ENCODE data around the gene OSBPL9.
"Not testable (repeated sequence)": the region's sequence is repeated elsewhere in the genome, so short reads cannot be mapped to it uniquely, and the experiment has no call there.

OSBPL9 gene

DNA sequence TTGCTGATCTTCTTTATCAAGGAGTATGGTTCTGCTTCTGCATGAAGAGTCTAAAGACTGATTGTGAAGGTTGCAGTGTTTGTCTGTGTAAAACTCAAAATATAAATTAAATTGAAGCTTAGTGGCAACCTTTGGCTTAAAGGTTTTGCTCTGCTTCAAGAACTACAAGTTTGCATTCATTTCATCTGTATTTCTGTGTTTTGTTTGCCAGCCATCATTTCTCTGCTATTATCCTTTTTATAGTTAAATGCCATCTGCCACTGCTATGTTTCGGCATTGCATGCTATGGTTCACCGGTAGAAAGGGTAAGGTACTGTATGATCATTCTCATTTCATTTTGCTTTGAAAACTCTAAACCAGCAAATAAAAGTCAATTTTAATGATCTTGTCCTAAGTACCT lies 52.9 kb downstream of the OSBPL9 start:
- no peak for DNase-seq

- no peak for DNase-seq
These were observed 54.8 kb downstream of the OSBPL9 start for GRCh38 chr1:51671527-51672325.

DNA sequence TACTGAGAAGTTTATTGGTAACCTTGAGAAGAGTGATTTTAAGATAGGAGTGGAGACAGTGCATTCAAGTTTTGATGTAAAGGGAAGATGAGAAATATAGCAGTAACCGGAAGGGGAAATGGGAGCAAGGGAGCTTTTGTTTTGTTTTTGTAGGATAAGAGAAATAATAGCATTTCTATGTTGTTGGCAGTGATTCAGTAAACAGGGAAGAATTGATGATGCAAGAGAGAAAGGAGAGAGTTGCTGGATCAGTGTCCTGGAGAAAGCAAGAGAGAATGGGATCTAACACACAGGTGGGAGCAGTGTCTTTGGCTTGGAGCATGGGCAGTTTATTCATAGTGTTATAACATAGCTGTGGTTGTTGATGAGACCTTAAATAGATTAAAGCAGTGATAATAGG lies 56.4 kb downstream of the OSBPL9 start:
- no peak for DNase-seq

DNA sequence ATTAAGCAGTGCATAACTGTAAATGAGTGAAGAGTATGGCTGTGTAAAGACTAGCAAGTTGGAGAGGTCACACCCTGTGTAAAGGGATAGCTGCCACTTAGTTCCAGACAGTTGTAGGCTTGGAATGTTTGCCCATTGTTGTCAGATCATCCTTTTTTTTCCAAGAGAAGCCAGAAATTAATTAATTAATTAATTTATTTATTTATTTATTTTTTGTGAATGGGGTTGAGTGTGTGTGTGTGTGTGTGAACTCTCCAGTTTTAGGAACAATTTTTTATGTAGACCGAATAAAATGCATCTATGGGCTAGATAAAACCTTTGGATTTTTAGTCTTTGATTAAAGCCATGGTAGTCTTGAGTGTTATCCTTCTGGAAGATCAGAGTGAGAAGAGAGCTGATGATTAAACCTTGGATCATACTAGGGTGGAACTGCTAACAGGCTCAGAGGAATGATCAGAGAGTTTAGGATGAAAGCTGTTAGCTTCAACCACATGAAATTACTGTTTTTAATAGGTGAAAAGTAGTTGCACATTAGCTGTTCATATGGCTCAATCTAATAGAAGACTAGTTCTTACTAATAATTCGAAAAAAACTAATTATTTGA lies 58.4 kb downstream of the OSBPL9 start:
- DNase-seq, result no peak

DNA sequence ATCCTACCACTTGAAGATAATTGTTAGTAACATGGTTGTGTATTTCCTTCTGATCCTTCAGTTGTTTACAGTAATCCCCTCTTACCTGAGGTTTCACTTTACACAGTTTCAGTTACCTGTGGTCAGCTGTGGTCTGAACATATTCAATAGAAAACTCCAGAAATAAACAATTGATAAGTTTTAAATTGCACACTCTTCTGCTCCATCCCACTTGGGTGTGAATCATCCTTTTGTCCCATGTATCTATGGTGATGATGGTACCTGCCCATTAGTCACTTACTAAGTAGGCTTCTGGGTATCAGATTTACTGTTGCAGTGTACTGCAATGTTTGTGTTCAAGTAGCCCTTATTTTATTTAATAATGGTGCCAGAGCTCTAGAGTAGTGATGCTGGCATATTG lies 62.5 kb downstream of the OSBPL9 start:
- DNase-seq, result no peak

DNA sequence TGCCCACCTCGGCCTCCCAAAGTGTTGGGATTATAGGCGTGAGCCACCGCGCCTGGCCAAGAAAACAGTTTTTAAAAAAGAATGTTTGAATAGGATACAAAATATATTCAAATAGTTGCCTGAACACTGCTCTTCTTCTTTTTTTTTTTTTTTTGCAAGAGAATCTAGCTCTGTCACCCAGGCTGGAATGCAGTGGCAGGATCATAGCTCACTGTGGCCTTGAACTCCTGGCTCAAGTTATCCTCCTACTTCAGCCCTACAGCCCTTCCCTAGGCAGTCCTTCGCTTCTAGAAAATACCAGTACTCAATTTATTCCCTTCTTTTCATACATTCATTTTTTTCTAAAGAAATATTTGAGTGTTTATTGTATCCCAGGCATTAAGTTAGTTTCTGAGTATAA lies 67.9 kb downstream of the OSBPL9 start:
- DNase-seq, result no peak

- no peak for DNase-seq
These were observed 69.6 kb downstream of the OSBPL9 start for GRCh38 chr1:51686450-51686849.

- DNase-seq, result no peak
These were observed 72.2 kb downstream of the OSBPL9 start for GRCh38 chr1:51689075-51689440.

DNA sequence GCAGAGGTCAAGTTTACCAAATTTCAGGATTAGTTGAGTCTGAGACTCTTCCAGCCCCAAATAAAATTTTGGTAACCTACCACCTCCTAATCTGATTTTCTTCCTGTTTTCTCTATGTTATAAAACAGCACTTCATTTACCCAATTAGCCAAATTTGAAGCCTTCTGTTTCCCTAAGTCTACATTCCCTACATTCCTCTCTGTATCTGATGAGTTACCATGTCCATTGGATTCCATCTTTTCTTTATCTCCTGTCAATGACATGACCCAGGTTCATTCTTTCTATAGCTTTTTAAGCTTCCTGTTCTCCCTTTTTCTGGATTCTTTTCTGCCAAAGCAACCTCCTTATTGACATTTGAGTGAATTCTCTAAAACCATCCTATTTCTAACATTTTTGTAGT lies 72.8 kb downstream of the OSBPL9 start:
- DNase-seq, result no peak

GRCh38 chr1:51690285-51690961 lies 73.5 kb downstream of the OSBPL9 start:
- no peak for DNase-seq

- DNase-seq, result no peak
These were observed 75.0 kb downstream of the OSBPL9 start for GRCh38 chr1:51691920-51692319.

GRCh38 chr1:51693419-51694155 lies 76.7 kb downstream of the OSBPL9 start:
- no peak for DNase-seq

DNA sequence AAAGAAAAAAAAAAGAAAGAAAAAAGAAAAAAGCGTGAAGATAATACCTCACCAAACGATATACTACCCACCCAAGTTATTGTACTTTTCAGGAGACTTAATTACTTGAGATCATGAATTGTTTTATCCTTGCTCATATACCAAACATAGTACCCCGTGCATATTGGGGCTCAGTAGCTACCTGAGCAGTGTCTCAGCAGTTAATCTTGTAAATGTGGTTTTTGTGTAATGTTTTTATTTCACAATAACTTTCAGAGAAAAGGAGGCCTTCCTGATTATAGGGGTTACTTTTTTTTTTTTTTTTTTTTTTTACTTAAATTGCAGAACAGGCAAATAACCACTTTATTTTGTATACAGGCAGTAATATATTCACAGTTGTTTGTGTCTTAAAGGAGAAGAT lies 80.3 kb downstream of the OSBPL9 start:
- DNase-seq, result no peak

DNA sequence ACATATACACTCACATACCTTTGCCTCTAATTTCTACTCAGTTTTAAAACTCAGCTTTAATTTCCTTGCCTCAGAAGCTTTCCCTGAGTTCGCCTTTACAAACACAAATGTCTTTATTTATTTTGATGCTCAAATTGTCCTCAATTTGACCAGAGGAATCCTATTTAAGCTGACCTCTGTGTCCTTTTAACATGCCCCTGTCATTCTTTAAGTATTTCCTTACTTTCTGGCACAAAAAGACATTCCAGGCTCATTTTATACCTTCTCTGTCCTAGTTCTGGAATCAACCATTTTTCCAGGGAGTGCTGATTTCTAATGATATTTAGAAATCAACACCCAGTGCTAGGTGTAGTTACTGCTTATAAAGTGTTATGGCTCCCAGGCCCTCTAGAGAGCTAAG lies 82.5 kb downstream of the OSBPL9 start:
- no peak for DNase-seq

GRCh38 chr1:51701782-51702181 lies 84.9 kb downstream of the OSBPL9 start:
- DNase-seq, result not testable (repeated sequence)

DNA sequence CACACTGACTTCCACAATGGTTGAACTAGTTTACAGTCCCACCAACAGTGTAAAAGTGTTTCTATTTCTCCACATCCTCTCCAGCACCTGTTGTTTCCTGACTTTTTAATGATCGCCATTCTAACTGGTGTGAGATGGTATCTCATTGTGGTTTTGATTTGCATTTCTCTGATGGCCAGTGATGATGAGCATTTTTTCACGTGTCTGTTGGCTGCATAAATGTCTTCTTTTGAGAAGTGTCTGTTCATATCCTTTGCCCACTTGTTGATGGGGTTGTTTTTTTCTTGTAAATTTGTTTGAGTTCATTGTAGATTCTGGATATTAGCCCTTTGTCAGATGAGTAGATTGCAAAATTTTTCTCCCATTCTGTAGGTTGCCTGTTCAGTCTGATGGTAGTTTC lies 85.3 kb downstream of the OSBPL9 start:
- DNase-seq, result not testable (repeated sequence)

DNA sequence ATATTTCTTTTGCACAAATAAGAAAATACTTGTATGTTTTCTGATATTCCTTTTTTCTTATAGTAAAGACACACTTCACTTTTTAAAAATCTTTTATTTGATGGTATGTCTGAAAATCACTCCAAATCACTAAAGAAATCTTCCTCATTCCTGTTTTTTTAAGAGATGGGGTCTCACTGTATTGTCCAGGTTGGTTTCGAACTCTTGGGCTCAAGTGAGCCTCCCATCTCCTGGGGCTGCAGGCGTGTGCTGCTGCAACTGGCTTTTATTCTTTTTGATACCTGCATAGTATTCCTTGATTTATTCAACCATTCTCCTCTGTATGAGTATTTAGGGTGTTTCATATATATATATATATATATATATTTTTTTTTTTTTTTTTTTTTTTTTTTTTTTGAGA lies 88.1 kb downstream of the OSBPL9 start:
- DNase-seq, result no peak

DNA sequence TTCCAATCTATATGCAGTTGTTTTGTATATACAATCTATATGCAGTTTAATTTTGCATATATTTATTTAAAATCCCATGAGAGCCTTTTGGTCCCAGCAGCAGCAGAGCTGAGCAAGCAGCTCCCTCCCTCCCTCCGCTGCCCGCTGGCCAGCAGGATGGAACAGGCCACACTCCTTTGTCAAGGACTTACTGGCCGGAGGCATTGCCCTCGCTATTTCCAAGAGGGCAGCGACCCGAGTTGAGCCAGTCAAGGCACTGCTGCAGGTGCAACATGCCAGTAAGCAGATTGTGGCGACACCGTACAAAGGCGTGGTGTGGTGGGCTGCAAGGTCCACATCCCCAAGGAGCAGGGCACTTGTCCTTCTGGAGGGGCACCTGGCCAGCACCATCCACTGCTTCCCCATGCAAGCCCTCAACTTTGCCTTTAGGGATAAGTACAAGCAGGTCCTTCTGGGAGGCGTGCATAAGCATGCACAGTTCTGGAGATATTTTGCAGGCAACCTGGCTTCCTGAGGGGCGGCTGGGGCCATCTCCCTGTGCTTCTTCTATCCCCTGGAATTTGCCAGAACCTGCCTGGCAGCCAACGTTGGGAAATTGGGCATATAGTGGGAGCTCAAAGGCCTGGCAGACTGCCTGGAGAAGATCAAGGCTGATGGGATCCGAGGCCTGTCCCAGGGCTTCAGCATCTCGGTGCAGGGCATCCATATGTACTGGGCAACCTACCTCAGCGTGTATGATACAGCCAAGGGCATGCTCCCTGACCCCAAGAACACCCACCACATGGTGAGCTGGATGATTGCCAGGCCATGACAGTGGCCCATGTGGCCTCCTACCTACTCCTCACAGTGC lies 92.2 kb downstream of the OSBPL9 start:
- DNase-seq, result no peak

GRCh38 chr1:51709951-51710350 lies 93.1 kb downstream of the OSBPL9 start:
- DNase-seq, result no peak

GRCh38 chr1:51712590-51712989 lies 95.7 kb downstream of the OSBPL9 start:
- no peak for DNase-seq

DNA sequence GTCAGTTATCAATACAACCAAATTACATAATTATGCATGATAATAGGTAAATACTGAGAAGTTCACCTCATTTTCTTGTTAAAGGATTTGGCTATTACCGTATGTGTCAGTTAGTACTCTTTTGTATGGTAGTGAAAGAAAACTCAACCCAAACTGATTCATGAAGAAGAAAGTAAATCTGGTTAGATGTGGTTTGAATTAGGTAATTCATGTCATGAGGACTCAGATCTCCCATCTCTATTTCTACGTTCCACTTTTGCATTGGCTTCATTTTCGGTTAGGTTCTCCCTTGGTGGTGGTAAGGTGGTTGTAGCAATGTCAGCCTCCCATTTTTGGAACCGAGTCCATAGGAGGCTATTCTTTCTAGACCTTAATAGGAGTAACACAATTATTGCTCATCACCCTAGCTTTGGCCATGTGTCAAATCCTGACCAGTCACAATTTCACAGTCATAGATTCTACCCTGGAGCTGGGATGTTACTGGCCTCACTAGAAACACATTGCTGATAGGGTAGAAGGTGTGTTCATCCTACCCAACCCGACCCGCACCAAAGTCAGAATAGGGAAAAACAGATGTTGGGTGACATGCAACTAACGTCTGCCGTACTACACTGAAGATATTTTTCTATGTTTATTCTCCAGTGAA lies 97.6 kb downstream of the OSBPL9 start:
- DNase-seq, result no peak

DNA sequence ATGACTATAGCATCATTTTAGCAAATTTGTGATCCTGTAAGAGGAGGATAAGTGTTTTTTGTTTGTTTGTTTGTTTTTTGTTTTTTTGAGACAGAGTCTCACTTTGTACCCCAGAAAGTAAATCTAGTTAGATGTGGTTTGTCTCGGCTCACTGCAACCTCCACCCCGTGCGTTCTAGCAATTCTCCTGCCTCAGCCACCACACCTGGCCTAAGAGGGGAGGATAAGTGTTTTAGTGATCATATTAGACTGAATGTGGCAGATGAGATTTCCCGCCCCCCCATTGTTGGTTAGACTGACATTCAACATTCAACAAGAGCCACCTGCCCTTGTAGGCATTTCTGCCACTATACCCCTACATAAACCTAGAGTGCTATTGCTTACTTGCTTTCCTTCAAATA lies 98.5 kb downstream of the OSBPL9 start:
- no peak for DNase-seq
